ENCODE data around the gene AFP.

The AFP gene

GRCh38 chr4:73454920-73455319 lies 18.9 kb downstream of the AFP start:
- Histone ChIP-seq H3K27me3 (ENCODE audit: control insufficient read depth, insufficient read depth, low read length) (no peaks in the 10 kb centered on the region), H3K36me3 (ENCODE audit: control insufficient read depth, insufficient read depth, low read length) (no peaks in the 10 kb centered on the region), H3K4me3 (ENCODE audit: low read depth, low read length) (no peak overlapping the region), H3K9ac (ENCODE audit: low read depth, low read length) (no peak overlapping the region), H3K9me3 (ENCODE audit: control insufficient read depth, insufficient read depth, low read length) (no peaks in the 10 kb centered on the region), H3K4me1 (ENCODE audit: control insufficient read depth, insufficient read depth, low read length) (peaks cover 30% of the 10 kb centered on the region)

- H3K4me1 ChIP-seq (ENCODE audit: control insufficient read depth, insufficient read depth, low read length): peaks cover 18% of the 10 kb centered on the region
- H3K27me3 ChIP-seq (ENCODE audit: control insufficient read depth, insufficient read depth, low read length): no peaks in the 10 kb centered on the region
- no peak overlapping the region for H3K9ac ChIP-seq (ENCODE audit: low read depth, low read length)
- H3K4me3 ChIP-seq (ENCODE audit: low read depth, low read length): no peak overlapping the region
- H3K9me3 ChIP-seq (ENCODE audit: control insufficient read depth, insufficient read depth, low read length): no peaks in the 10 kb centered on the region
- no peaks in the 10 kb centered on the region for H3K36me3 ChIP-seq (ENCODE audit: control insufficient read depth, insufficient read depth, low read length)
These were observed 20.4 kb downstream of the AFP start for GRCh38 chr4:73456177-73457022.

DNA sequence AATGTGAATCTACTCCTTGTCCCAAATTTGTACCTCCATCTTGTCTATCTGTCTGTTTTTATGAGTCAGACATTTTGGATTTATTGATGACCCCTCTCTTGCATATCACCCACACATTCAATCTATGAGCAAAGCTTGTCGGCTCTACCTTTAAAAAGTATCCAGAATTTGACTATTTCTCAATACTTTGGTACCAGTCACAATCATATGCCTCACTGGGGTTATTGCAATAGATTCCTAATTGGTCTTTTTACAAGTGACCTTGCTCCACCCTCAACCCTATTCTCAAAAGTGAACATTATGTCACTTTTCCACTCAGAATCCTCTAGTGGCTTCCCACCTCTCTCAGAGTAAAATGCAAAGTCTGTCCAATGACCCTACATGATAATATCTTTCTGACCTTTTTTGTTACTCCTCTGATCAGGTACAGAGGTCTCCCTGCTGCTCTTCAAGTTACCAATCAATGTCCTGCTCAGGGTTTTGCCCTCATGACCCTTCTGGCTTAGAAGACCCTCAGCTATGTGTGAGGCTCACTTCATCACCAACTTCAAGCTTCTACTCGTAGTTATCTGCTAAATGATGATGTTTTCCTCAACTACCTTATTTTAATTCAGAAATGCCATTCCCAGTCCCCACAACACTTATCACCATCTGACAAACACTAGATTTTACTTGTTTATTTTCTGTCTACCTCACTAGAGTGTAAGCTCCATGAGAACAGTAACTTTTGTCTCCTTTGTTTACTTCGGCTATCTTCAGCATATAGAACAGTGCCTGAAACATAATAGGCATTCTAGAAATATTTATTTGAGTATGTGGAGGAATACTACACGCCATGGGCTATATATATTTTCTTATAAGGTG lies 22.4 kb downstream of the AFP start:
- Histone ChIP-seq H3K9me3 (ENCODE audit: control insufficient read depth, insufficient read depth, low read length) (no peaks in the 10 kb centered on the region), H3K36me3 (ENCODE audit: control insufficient read depth, insufficient read depth, low read length) (no peaks in the 10 kb centered on the region), H3K4me1 (ENCODE audit: control insufficient read depth, insufficient read depth, low read length) (peaks cover 3% of the 10 kb centered on the region), H3K9ac (ENCODE audit: low read depth, low read length) (no peak overlapping the region), H3K4me3 (ENCODE audit: low read depth, low read length) (no peak overlapping the region), H3K27me3 (ENCODE audit: control insufficient read depth, insufficient read depth, low read length) (no peaks in the 10 kb centered on the region)

GRCh38 chr4:73459048-73459421 lies 23.0 kb downstream of the AFP start:
- Histone ChIP-seq H3K36me3 (ENCODE audit: control insufficient read depth, insufficient read depth, low read length) (no peaks in the 10 kb centered on the region), H3K9me3 (ENCODE audit: control insufficient read depth, insufficient read depth, low read length) (no peaks in the 10 kb centered on the region), H3K9ac (ENCODE audit: low read depth, low read length) (no peak overlapping the region), H3K4me3 (ENCODE audit: low read depth, low read length) (no peak overlapping the region), H3K4me1 (ENCODE audit: control insufficient read depth, insufficient read depth, low read length) (no peaks in the 10 kb centered on the region), H3K27me3 (ENCODE audit: control insufficient read depth, insufficient read depth, low read length) (no peaks in the 10 kb centered on the region)

DNA sequence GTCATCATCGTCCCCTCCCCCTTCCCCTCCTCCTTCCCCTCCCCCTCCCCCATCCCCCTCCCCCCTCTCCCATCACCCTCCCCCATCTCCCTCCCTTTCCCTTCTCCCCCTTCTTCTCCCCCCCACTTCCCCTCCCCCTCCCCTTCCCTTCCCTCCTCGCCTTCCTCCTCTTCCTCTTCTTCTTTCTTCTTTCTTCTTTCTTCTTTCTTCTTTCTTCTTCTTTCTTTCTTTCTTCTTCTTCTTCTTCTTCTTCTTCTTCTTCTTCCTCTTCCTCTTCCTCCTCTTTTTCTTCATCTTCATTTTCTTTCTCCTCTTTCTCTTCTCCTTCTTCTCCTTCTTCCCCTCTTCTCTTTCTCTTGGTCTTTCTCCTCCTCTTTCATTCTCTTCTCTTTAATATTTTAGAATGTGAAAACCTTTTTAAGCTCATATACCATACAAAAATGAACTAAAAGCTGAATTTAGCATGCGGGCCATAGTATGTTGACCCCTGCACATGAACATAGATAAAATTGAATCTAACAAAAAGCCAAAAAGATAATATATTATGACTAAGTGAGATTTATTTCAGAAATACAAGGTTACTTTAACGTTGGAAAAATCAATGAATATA lies 25.0 kb downstream of the AFP start:
- H3K9ac ChIP-seq (ENCODE audit: low read depth, low read length): no peak overlapping the region
- H3K36me3 ChIP-seq (ENCODE audit: control insufficient read depth, insufficient read depth, low read length): no peaks in the 10 kb centered on the region
- no peaks in the 10 kb centered on the region for H3K4me1 ChIP-seq (ENCODE audit: control insufficient read depth, insufficient read depth, low read length)
- H3K27me3 ChIP-seq (ENCODE audit: control insufficient read depth, insufficient read depth, low read length): no peaks in the 10 kb centered on the region
- H3K4me3 ChIP-seq (ENCODE audit: low read depth, low read length): no peak overlapping the region
- H3K9me3 ChIP-seq (ENCODE audit: control insufficient read depth, insufficient read depth, low read length): no peaks in the 10 kb centered on the region

DNA sequence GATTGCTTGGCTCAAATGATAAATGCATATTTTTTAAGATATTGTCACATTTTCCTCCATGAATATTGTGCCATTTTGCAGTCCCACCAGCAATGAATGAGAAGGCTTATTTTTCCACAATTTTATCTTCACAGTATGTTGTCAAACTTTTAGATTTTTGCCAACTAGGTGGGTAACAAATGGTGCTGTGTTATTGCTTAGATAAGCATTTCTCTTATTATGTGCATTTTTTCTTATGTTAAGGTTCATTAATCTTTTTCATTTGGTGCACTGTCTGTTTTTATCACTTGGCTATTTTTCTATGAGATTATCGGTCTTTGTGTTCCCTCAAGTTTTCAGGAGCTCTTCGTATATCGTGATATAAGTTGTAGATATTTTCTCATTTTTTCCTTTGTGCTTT lies 32.1 kb downstream of the AFP start:
- no peaks in the 10 kb centered on the region for H3K4me1 ChIP-seq (ENCODE audit: control insufficient read depth, insufficient read depth, low read length)

DNA sequence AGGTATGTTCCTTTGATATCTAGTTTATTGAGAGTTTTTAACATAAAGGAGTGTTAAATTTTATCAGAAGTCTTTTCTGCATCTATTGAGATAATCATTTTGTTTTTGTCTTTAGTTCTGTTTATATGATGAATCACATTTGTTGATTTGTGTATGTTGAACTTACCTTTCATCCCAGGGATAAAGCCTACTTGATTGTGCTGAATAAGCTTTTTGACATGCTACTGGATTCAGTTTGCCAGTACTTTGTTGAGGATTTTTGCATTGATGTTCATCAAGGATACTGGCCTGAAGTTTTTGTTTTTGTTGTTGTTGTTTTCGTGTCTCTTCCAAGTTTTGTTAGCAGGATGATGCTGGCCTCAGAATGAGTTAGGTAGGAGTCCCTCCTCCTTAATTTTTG lies 34.7 kb downstream of the AFP start:
- Histone ChIP-seq H3K4me3 (ENCODE audit: low read depth, low read length) (no peak overlapping the region), H3K9me3 (ENCODE audit: control insufficient read depth, insufficient read depth, low read length) (peaks cover 7% of the 10 kb centered on the region), H3K27me3 (ENCODE audit: control insufficient read depth, insufficient read depth, low read length) (no peaks in the 10 kb centered on the region), H3K4me1 (ENCODE audit: control insufficient read depth, insufficient read depth, low read length) (no peaks in the 10 kb centered on the region), H3K9ac (ENCODE audit: low read depth, low read length) (no peak overlapping the region), H3K36me3 (ENCODE audit: control insufficient read depth, insufficient read depth, low read length) (no peaks in the 10 kb centered on the region)

More for the DNA sequence above, 32.1 kb downstream of the AFP start:
- Histone ChIP-seq H3K4me3 (ENCODE audit: low read depth, low read length) (no peak overlapping the region), H3K9ac (ENCODE audit: low read depth, low read length) (no peak overlapping the region), H3K27me3 (ENCODE audit: control insufficient read depth, insufficient read depth, low read length) (no peaks in the 10 kb centered on the region), H3K9me3 (ENCODE audit: control insufficient read depth, insufficient read depth, low read length) (no peaks in the 10 kb centered on the region), H3K36me3 (ENCODE audit: control insufficient read depth, insufficient read depth, low read length) (no peaks in the 10 kb centered on the region)

GRCh38 chr4:73477176-73477575 lies 41.2 kb downstream of the AFP start:
- no peaks in the 10 kb centered on the region for H3K27me3 ChIP-seq (ENCODE audit: control insufficient read depth, insufficient read depth, low read length)
- H3K9ac ChIP-seq (ENCODE audit: low read depth, low read length): no peak overlapping the region
- H3K4me3 ChIP-seq (ENCODE audit: low read depth, low read length): no peak overlapping the region
- no peaks in the 10 kb centered on the region for H3K36me3 ChIP-seq (ENCODE audit: control insufficient read depth, insufficient read depth, low read length)
- no peaks in the 10 kb centered on the region for H3K4me1 ChIP-seq (ENCODE audit: control insufficient read depth, insufficient read depth, low read length)
- H3K9me3 ChIP-seq (ENCODE audit: control insufficient read depth, insufficient read depth, low read length): peaks cover 7% of the 10 kb centered on the region

DNA sequence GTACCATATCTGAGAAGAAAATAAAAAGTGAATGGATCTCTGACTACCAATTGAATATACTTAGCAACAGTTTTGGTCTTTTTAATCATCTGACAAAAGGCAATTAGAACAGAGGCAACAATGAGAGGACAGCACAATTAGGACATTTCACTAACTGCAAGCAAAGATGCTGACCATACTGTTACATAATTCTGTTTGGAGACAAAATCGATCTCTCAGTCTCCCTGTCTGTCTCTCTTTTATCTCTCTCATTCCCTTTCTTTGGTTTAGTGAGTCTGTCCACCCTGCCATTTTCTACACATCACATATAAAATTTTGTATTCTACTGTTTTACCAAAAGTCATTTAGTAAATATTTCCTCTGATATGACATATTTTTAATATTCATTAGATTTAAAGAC lies 43.3 kb downstream of the AFP start:
- Histone ChIP-seq H3K4me1 (ENCODE audit: control insufficient read depth, insufficient read depth, low read length) (no peaks in the 10 kb centered on the region), H3K9me3 (ENCODE audit: control insufficient read depth, insufficient read depth, low read length) (peaks cover 7% of the 10 kb centered on the region), H3K36me3 (ENCODE audit: control insufficient read depth, insufficient read depth, low read length) (no peaks in the 10 kb centered on the region), H3K9ac (ENCODE audit: low read depth, low read length) (no peak overlapping the region), H3K27me3 (ENCODE audit: control insufficient read depth, insufficient read depth, low read length) (no peaks in the 10 kb centered on the region), H3K4me3 (ENCODE audit: low read depth, low read length) (no peak overlapping the region)

GRCh38 chr4:73481358-73481757 lies 45.3 kb downstream of the AFP start, which contains the start of gene AFM:
Gene AFM (plus strand): TSS chr4:73481745. CDS start chr4:73481776, 31 bp downstream.
- Histone ChIP-seq H3K4me3 (ENCODE audit: low read depth, low read length) (no peak within 1 kb of the TSS), H3K4me1 (ENCODE audit: control insufficient read depth, insufficient read depth, low read length) (no peaks in the 10 kb centered on the region), H3K9ac (ENCODE audit: low read depth, low read length) (no peak within 1 kb of the TSS), H3K27me3 (ENCODE audit: control insufficient read depth, insufficient read depth, low read length) (no peaks in the 10 kb centered on the region), H3K36me3 (ENCODE audit: control insufficient read depth, insufficient read depth, low read length) (no peaks in the 10 kb centered on the region), H3K9me3 (ENCODE audit: control insufficient read depth, insufficient read depth, low read length) (no peaks in the 10 kb centered on the region)

- Histone ChIP-seq H3K4me1 (ENCODE audit: control insufficient read depth, insufficient read depth, low read length) (peaks cover 5% of the 10 kb centered on the region), H3K27me3 (ENCODE audit: control insufficient read depth, insufficient read depth, low read length) (no peaks in the 10 kb centered on the region), H3K9ac (ENCODE audit: low read depth, low read length) (no peak overlapping the region), H3K4me3 (ENCODE audit: low read depth, low read length) (no peak overlapping the region), H3K36me3 (ENCODE audit: control insufficient read depth, insufficient read depth, low read length) (no peaks in the 10 kb centered on the region), H3K9me3 (ENCODE audit: control insufficient read depth, insufficient read depth, low read length) (no peaks in the 10 kb centered on the region)
These were observed 49.1 kb downstream of the AFP start for GRCh38 chr4:73485085-73485484.
